A549 (cell line): ENCODE measurements around the gene ASB7.

Experiments
- CTCF ChIP-seq: fragments of >200 bp; sonication (Bioruptor Twin); formaldehyde crosslinking; IDR thresholded peaks from 3 replicates; pipeline ENCODE4 v1.5.1; 2016
- ELK1 ChIP-seq: fragments of 150-350 bp; IDR thresholded peaks from 2 replicates; pipeline ENCODE4 v1.6.1; 2014; ENCODE audit warnings: low read depth, mild to moderate bottlenecking, low read length
- EP300 ChIP-seq, 2 experiments: fragments of >200 bp; sonication (Bioruptor Twin); formaldehyde crosslinking; IDR thresholded peaks; 2 replicates in 1 of 2; 3 replicates in 1 of 2; pipeline ENCODE4 v1.6.1; 2016 to 2017
- GATA3 ChIP-seq: IDR thresholded peaks from 2 replicates; pipeline ENCODE4 v1.6.1; 2012; ENCODE audit warnings: borderline replicate concordance
- MAFK ChIP-seq: fragments of 450-650 bp; IDR thresholded peaks from 2 replicates; pipeline ENCODE4 v1.6.1; 2014; ENCODE audit not compliant: partially characterized antibody
- MAZ ChIP-seq: fragments of 150-350 bp; IDR thresholded peaks from 2 replicates; pipeline ENCODE4 v1.6.1; 2014; ENCODE audit warnings: antibody characterized with exemption, low read depth, low read length, borderline replicate concordance
- RAD21 ChIP-seq, 2 experiments: fragments of >200 bp in 1 of 2; sonication (Bioruptor Twin) in 1 of 2; formaldehyde crosslinking in 1 of 2; IDR thresholded peaks in 1 of 2; conservative IDR thresholded peaks in 1 of 2; 2 replicates in 1 of 2; 3 replicates in 1 of 2; pipeline ENCODE4 v1.6.1; 2012 to 2018; ENCODE audit warnings: inconsistent platforms in 1 of 2
- RARB ChIP-seq: fragments of 250-450 bp; sonication (Bioruptor Pico); IDR thresholded peaks from 2 replicates; pipeline ENCODE4 v1.8.0; 2021; ENCODE audit warnings: mild to moderate bottlenecking, moderate library complexity
- SMC3 ChIP-seq: fragments of >200 bp; sonication (Bioruptor Twin); formaldehyde crosslinking; IDR thresholded peaks from 3 replicates; pipeline ENCODE4 v1.6.1; 2018; ENCODE audit warnings: inconsistent platforms
- ZC3H11A ChIP-seq: fragments of 450-650 bp; IDR thresholded peaks from 2 replicates; pipeline ENCODE4 v1.6.1; 2014; ENCODE audit warnings: antibody characterized with exemption, mild to moderate bottlenecking
- TF ChIP-seq, protein P1 (sequence below): fragments of 450-650 bp; IDR thresholded peaks from 2 replicates; pipeline ENCODE4 v1.6.1; 2014; ENCODE audit warnings: antibody characterized with exemption

GRCh38 chr15:100683434-100683833 is 81.0 kb downstream of the ASB7 start:
- TF ChIP-seq ZC3H11A: no peak
- no peak for TF ChIP-seq MAFK
- no peak for TF ChIP-seq CTCF
- TF ChIP-seq RARB: no peak
- no peak for TF ChIP-seq EP300 (IDR thresholded peaks at IDR 0.05)
- TF ChIP-seq, protein P1, sequence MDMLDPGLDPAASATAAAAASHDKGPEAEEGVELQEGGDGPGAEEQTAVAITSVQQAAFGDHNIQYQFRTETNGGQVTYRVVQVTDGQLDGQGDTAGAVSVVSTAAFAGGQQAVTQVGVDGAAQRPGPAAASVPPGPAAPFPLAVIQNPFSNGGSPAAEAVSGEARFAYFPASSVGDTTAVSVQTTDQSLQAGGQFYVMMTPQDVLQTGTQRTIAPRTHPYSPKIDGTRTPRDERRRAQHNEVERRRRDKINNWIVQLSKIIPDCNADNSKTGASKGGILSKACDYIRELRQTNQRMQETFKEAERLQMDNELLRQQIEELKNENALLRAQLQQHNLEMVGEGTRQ: no peak
- TF ChIP-seq RAD21 (conservative IDR thresholded peaks at IDR 0.05 in 1 of 2, IDR thresholded peaks at IDR 0.05 in 1 of 2): no peak
- no peak for TF ChIP-seq GATA3
- no peak for TF ChIP-seq MAZ
- no peak for TF ChIP-seq SMC3
- TF ChIP-seq ELK1: no peak
